Uterus (tissue), 2 donors: ENCODE results near the gene USP44.
"Not testable (repeated sequence)": the region's sequence is repeated elsewhere in the genome, so short reads cannot be mapped to it uniquely, and the experiment has no call there.

Source experiments
- CTCF ChIP-seq, 4 experiments: fragments of 200-600 bp in 2 of 4; fragments of 450-650 bp in 2 of 4; sonication (generic) in 2 of 4; IDR thresholded peaks; one replicate each; pipeline ENCODE4 v1.5.1; 2016 to 2019; ENCODE audit warnings: antibody characterized with exemption in 4 of 4, mild to moderate bottlenecking in 2 of 4, moderate library complexity in 1 of 4
- POLR2A ChIP-seq, 2 donors: fragments of 450-650 bp; IDR thresholded peaks; one replicate each; pipeline ENCODE4 v1.6.1; 2016; ENCODE audit warnings: antibody characterized with exemption in 2 of 2, mild to moderate bottlenecking in 1 of 2, moderate library complexity in 1 of 2

- TF ChIP-seq CTCF, POLR2A (IDR thresholded peaks at IDR 0.05): not testable (repeated sequence)
Measured at GRCh38 chr12:95482564-95482963, 68.7 kb downstream of the USP44 start.
